Loucy (cell line): ENCODE results near the gene TTC6.

Experiments used
- EZH2phosphoT487 ChIP-seq: fragments of 200-600 bp; IDR thresholded peaks from 2 replicates; pipeline ENCODE4 v1.6.1; 2018; ENCODE audit warnings: antibody characterized with exemption, mild to moderate bottlenecking, moderate library complexity, borderline replicate concordance
- TF ChIP-seq, protein P1 (sequence below): fragments of 200-600 bp; sonication (generic); conservative IDR thresholded peaks from 2 replicates; pipeline ENCODE4 v1.5.1; 2014; ENCODE audit warnings: mild to moderate bottlenecking, antibody characterized with exemption, low read length

- TF ChIP-seq, protein P1, sequence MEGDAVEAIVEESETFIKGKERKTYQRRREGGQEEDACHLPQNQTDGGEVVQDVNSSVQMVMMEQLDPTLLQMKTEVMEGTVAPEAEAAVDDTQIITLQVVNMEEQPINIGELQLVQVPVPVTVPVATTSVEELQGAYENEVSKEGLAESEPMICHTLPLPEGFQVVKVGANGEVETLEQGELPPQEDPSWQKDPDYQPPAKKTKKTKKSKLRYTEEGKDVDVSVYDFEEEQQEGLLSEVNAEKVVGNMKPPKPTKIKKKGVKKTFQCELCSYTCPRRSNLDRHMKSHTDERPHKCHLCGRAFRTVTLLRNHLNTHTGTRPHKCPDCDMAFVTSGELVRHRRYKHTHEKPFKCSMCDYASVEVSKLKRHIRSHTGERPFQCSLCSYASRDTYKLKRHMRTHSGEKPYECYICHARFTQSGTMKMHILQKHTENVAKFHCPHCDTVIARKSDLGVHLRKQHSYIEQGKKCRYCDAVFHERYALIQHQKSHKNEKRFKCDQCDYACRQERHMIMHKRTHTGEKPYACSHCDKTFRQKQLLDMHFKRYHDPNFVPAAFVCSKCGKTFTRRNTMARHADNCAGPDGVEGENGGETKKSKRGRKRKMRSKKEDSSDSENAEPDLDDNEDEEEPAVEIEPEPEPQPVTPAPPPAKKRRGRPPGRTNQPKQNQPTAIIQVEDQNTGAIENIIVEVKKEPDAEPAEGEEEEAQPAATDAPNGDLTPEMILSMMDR = no peak
- TF ChIP-seq EZH2phosphoT487 = no peak
Measured at GRCh38 chr14:37617864-37618365, 22.5 kb downstream of the TTC6 start.
